Measurements from ENCODE around the gene EPS8L1. TPM values are rescaled to one million over a fixed set of nuclear protein-coding genes. Genes with fewer than 3 reads are reported as not detected.
"Not testable (repeated sequence)": the region's sequence is repeated elsewhere in the genome, so short reads cannot be mapped to it uniquely, and the experiment has no call there.

Gene EPS8L1
- total RNA-seq, 1 experiment from 2014 or later = 2.5 TPM

DNA sequence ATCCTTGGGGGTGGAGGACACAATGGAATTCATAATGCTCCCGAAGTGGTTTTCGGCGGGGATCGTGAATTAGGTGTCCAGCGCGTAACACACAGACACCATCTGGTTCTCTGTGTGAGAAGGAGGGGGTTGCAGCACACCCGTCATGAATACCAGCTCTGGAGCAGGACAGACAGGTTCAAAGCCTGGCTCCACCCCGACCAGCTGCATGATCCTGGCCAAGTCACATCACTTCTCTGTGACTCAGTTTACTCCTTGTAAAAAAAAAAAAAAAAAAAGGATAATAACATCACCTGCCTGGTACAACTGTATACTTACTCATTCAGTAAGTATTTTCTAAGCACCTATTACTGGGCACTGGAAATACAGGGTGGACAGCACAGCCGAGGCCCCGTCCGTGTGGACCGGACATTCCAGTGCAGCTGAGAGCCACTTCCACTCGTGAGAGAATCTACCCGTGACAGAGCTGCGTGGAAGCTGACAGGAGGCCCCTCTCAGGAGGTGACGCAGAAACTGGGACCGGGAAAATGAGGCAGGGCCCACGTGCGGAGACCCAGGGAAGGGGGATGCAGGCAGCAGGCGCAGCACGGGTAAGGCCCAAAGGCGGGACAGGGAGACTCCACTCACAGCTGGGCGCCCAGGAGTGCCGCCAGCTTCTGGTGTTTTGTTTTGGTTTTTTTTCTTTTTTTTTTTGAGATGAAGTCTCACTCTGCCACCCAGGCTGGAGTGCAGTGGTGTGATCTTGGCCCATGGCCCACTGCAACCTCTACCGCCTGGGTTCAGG is 24.7 kb upstream of the EPS8L1 start:
- DNase-seq (ENCODE audit: low read depth) = no peak

DNA sequence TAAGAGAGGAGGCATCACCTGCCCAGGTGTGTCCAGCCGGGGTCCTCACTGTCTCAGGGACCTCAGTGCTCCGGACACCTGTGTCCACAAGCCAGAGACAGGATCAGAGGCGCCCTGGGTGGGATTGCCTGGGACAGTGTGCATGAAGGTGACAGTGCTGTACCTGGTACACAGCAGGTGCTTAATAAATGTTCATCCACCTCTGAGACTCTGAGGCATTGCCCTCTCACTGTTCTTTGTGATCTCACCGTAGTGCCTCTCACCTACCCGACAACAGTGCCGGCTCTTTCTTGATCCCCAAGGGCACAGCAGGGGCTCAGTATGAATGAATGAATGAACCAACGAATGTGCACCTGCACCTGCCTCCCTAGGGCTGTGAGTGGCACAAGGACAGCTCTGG is 21.9 kb upstream of the EPS8L1 start:
- no peak for DNase-seq (ENCODE audit: low read depth)

- no peak for DNase-seq (ENCODE audit: low read depth)
These were observed 18.8 kb upstream of the EPS8L1 start for GRCh38 chr19:55056827-55057226.

DNA sequence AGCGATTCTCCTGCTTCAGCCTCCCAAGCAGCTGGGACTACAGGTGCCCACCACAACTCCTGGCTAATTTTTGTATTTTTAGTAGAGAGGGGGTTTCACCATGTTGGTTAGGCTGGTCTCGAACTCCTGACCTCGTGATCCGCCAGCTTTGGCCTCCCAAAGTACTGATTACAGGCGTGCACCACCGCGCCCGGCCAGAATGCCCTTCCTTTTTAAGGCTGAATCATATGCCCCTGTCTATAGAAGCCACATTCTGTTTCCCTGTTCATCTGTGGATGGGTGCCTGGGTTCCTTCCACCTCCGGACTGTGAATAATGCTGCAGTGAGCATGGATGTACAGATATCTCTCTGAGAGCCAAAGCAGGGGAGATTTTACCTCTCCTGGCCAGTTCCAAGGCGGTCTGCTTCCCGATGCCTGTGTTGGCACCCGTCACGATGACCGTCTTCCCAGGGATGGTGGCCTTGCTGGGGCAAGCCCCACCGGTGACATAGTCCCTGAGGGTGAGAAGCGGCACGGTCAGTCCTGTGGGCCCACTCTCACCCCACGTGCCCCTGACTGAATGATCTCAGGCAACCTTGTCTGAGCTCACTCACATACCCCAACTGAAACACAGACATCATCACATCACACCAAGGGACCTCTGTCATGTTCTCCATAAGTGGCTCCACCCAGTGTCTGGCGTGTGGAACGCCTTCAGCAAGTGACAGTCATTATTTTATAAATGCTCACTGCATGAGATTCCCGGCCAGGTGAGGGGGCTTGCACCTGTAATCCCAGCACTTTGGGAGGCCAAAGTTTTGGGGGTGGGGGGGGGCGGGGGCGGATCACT is 16.7 kb upstream of the EPS8L1 start:
- DNase-seq (ENCODE audit: low read depth) = no peak

- not testable (repeated sequence) for DNase-seq (ENCODE audit: low read depth)
These were observed 15.4 kb upstream of the EPS8L1 start for GRCh38 chr19:55060287-55060686.

DNA sequence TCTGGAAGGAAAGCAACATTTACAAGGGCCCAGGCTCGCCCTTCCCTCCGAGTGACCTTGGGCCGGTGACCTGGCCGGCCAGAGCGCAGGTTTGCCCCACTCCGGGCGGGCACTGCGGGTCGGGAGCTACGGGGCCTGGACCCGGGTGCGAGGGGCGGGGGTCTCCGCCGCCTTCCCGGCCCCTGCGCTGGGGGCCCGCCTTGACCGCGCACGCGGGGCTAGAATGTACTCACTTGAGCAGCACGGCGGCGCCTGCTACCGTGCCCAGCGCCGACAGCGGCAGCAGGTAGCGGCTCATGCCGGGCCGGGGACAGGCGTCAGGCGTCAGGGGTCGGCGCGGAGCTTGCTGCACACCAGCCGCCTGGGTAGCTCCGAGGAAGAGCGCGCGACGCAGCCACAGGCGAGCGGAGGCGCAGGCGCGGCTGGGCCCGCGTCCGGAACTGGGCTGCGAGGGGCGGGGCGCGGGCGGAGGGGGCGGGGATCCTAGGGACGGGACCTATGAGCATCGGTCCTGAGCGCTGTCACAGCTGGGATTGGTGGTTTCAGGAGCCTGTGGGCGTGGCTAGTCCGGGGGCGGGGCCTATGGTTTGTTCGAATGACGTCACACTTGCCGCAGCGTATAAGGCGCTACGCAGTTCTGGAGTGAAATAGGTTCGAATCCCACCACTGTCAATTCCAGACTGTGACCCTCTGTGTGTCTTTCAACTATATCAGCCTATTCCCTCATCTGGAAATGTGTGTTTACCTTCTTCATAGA is 12.8 kb upstream of the EPS8L1 start, which contains the start of gene RDH13:
TSS of gene RDH13 (minus strand) at position 414 of the 757 bp plus-strand sequence. CDS start at position 298, 116 bp downstream.
- DNase-seq (ENCODE audit: low read depth) = peak; percentile 86

DNA sequence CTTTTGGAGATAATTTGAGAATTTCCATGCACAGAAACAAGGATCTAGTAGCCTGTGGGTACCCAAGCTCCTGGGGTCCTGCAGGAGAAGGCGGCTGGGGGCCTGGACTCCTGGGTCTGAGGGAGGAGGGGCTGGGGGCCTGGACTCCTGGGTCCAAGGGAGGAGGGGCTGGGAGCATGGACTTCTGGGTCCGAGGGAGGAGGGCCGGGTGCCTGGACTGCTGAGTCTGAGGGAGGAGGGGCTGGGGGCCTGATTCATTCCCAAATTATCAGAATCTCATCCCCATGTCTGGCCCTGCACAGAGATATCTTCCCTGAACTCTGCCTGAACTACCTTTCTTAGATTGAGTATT is 12.2 kb upstream of the EPS8L1 start:
- no peak for DNase-seq (ENCODE audit: low read depth)

GRCh38 chr19:55065516-55065915 is 10.2 kb upstream of the EPS8L1 start:
- DNase-seq (ENCODE audit: low read depth) = not testable (repeated sequence)

DNA sequence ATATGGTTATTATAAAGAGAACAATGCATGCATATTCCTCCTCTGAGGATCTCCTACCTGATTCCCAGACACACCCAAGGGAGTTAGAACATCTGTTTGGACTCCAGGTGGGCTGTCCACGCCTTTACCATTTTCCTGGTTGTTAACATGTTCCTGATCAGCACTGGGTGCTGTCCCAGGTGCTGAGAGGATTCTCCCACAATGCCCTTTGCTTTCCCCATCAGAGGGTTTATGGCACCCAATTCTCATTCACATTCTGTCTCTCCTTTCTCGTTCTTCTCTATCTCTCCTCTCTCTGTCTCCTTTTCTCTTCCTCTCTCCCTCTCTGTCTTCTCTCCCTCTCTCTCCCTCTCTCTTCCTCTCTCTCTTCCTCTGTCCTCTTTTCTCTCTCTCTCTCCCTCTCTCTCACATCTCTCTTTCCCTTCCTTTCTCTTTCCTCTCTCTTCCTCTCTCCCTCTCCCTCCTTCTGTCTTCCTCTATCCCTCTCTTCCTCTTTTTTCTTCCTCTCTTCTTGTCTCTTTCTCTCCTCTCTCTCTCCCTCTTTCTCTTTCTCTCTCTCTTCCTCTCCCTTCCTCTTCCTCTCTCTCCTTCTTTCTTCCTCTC is 9.5 kb upstream of the EPS8L1 start:
- DNase-seq (ENCODE audit: low read depth) = no peak

- DNase-seq (ENCODE audit: low read depth) = no peak
These were observed 7.8 kb upstream of the EPS8L1 start for GRCh38 chr19:55067869-55068268.

DNA sequence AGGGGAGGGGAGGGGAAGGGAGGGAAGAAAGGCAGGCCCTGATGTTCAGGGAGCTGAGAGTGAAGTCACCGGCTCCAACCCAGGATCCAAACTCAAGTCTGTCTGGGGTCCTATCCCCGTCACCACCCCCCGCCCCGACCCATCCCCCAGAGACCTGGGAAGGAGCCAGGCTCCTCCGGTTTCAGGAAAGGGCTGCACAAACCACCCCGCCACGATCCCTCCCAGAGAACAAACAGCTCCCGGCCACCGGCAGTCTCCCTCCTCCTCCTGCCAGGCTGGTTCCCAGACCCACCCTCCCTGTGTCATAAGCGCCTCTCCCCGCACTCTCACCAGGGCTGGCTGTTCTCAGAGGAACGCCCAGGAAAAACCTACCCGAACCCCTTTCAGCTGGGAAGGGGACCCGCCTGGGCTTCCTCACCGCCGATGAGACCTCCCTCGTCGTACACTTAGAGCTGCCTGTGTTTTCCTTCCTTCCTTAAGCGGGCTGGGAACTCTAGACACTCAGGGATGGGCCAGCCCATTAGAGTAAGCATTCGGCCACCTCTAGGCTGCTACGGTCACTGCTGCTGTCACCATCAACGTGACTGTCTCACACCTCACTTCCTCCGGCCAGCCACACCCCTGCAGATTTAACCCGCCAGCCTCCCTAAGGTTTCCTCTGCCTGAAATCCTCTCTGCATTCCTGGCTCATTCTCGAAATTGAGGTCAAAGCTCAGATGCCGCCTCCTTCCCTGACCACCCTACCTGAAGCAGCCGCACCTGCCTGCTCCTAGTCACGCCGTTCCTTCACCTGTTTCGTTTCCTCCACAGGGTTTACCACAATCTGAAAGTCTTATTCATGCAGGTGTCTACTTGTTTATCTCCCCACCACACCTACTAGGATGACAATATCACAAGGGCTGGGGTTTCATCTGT is 6.5 kb upstream of the EPS8L1 start:
- peak; percentile 24 for DNase-seq (ENCODE audit: low read depth)

DNA sequence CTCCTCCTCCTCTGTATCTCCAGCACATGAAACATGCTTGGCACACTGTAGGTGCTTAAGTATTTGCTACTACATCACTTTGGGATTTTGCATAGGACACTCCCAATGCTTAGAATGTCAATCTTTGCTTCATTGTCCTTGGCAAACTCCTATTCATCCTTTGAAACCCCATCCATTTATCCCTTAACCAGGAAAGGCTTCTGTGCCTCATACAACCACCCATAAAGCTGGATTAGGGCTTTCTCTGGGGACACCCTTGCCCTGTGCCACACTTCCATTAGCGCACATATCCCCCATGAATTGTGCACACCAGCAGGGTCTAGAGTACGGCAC is 5.8 kb upstream of the EPS8L1 start:
- no peak for DNase-seq (ENCODE audit: low read depth)

GRCh38 chr19:55070466-55071128 is 5.1 kb upstream of the EPS8L1 start:
- DNase-seq (ENCODE audit: low read depth) = no peak

DNA sequence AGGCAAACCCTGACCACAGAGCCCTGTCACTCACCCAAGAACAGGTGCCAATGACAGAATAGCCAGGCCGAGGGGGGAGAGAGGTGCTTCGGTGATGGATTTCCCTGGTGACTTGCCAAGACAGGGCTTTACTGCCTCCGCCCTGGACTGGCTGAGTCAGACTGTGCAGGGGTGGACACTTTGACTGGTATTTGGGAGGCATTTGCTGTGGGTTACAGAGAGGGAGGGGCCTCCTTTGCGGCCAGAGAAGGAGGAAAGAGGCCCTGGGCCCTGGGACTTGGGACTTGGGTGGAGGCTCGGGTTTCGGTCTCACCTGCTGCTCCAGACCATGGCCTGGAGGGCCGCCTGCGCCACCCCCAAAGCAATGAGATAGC is 4.6 kb upstream of the EPS8L1 start:
- peak; percentile 86 for DNase-seq (ENCODE audit: low read depth)

- DNase-seq (ENCODE audit: low read depth) = no peak
These were observed 3.8 kb upstream of the EPS8L1 start for GRCh38 chr19:55071913-55072312.

GRCh38 chr19:55076321-55076720 is 652 bp downstream of the EPS8L1 start:
- DNase-seq (ENCODE audit: low read depth) = no peak

GRCh38 chr19:55077106-55077505 is 1.4 kb downstream of the EPS8L1 start:
- no peak for DNase-seq (ENCODE audit: low read depth)

GRCh38 chr19:55078996-55079395 is 3.3 kb downstream of the EPS8L1 start:
- DNase-seq (ENCODE audit: low read depth) = no peak

- DNase-seq (ENCODE audit: low read depth) = no peak
These were observed 3.9 kb downstream of the EPS8L1 start for GRCh38 chr19:55079400-55080038.

All from M059J (cell line).